Retinal pigment epithelial cell (primary cell): Measurements from ENCODE around the gene AGL.

ENCODE experiments used
- DNase-seq: peaks from one replicate; pipeline ENCODE4 v3.0.0-alpha.2; 2010; ENCODE audit warnings: low read depth
- H3K4me3 ChIP-seq: 2 replicates; pipeline ENCODE4 v1.5.1; 2011; ENCODE audit warnings: mild to moderate bottlenecking, low read length, control low read depth, moderate library complexity
- CTCF ChIP-seq: conservative IDR thresholded peaks from 2 replicates; pipeline ENCODE4 v1.5.1; 2011; ENCODE audit warnings: low read depth, low read length, control low read depth, inconsistent platforms

AGL gene

GRCh38 chr1:99919220-99919619, 69.1 kb downstream of the AGL start:
- DNase-seq = no peak
- TF ChIP-seq CTCF = no peak
- no peak overlapping the region for H3K4me3 ChIP-seq

GRCh38 chr1:99934801-99935200, 84.6 kb downstream of the AGL start:
- DNase-seq = no peak
- no peak for TF ChIP-seq CTCF
- H3K4me3 ChIP-seq = no peak overlapping the region

GRCh38 chr1:99935534-99935933, 85.4 kb downstream of the AGL start:
- TF ChIP-seq CTCF = no peak
- no peak for DNase-seq
- H3K4me3 ChIP-seq = no peak overlapping the region

- DNase-seq = no peak
Observed at GRCh38 chr1:99936071-99936470, 85.9 kb downstream of the AGL start.

GRCh38 chr1:99942723-99943122, 92.6 kb downstream of the AGL start:
- DNase-seq = no peak
- no peak for TF ChIP-seq CTCF

More at GRCh38 chr1:99936071-99936470, 85.9 kb downstream of the AGL start:
- TF ChIP-seq CTCF = no peak
- H3K4me3 ChIP-seq = no peak overlapping the region

GRCh38 chr1:99943223-99943794, 93.1 kb downstream of the AGL start:
- no peak for TF ChIP-seq CTCF
- H3K4me3 ChIP-seq = no peak overlapping the region

More at GRCh38 chr1:99942723-99943122, 92.6 kb downstream of the AGL start:
- no peak overlapping the region for H3K4me3 ChIP-seq

GRCh38 chr1:99944192-99944591, 94.0 kb downstream of the AGL start:
- H3K4me3 ChIP-seq = no peak overlapping the region
- no peak for DNase-seq
- no peak for TF ChIP-seq CTCF

More at GRCh38 chr1:99943223-99943794, 93.1 kb downstream of the AGL start:
- peak; percentile 60 for DNase-seq
